Uterus (tissue), 2 donors: ENCODE data around the gene PUS10.
"Not testable (repeated sequence)": the region's sequence is repeated elsewhere in the genome, so short reads cannot be mapped to it uniquely, and the experiment has no call there.

ENCODE experiments used
- CTCF ChIP-seq, 4 experiments: fragments of 200-600 bp in 2 of 4; fragments of 450-650 bp in 2 of 4; sonication (generic) in 2 of 4; IDR thresholded peaks; one replicate each; pipeline ENCODE4 v1.5.1; 2016 to 2019; ENCODE audit warnings: antibody characterized with exemption in 4 of 4, mild to moderate bottlenecking in 2 of 4, moderate library complexity in 1 of 4
- POLR2A ChIP-seq, 2 donors: fragments of 450-650 bp; IDR thresholded peaks; one replicate each; pipeline ENCODE4 v1.6.1; 2016; ENCODE audit warnings: antibody characterized with exemption in 2 of 2, mild to moderate bottlenecking in 1 of 2, moderate library complexity in 1 of 2

- not testable (repeated sequence) for TF ChIP-seq CTCF, POLR2A (IDR thresholded peaks at IDR 0.05)
Measured at GRCh38 chr2:60982066-60982465, 36.0 kb downstream of the PUS10 start.
